Endothelial cell of umbilical vein (primary cell): Measurements from ENCODE around the gene SENP2. TPM values are rescaled to one million over a fixed set of nuclear protein-coding genes. Genes with fewer than 3 reads are reported as not detected.

ENCODE experiments used
- BruUV-seq: library from RNA; stranded (reverse); fragments of 400-500 nt; replicated peaks from 2 replicates; lab custom pipeline; 2021; lab: Mats Ljungman, UMichigan
- CTCF ChIA-PET: fragments of 300-600, 350-600 bp; sonication (Branson Sonifier 250); formaldehyde crosslinking; loops from one replicate; lab custom pipeline; 2021; ENCODE audit warnings: antibody characterized with exemption, inconsistent platforms; lab: Charles Lee
- POLR2A ChIA-PET: fragments of 300-600, 350-600 bp; sonication (Branson Sonifier 250); formaldehyde crosslinking; loops from one replicate; lab custom pipeline; 2021; ENCODE audit warnings: antibody characterized with exemption, inconsistent platforms; lab: Charles Lee
- DNase-seq: peaks from one replicate; pipeline ENCODE4 v3.0.0-alpha.2; 2011; ENCODE audit warnings: low read depth, low spot score
- FAIRE-seq: peaks from 2 replicates; lab custom pipeline; 2011; peaks lifted over from hg19 to GRCh38; lab: Jason Lieb, UNC
- H2AFZ ChIP-seq: 2 replicates; pipeline ENCODE4 v1.6.0; 2012; ENCODE audit warnings: low read depth, low read length, control low read depth, inconsistent platforms
- H3K27ac ChIP-seq: 2 replicates; pipeline ENCODE4 v1.5.1; 2011; ENCODE audit warnings: low read depth, mild to moderate bottlenecking, control low read depth, low read length, moderate library complexity; ENCODE audit not compliant: insufficient read depth
- H3K27me3 ChIP-seq, 2 experiments: 2 replicates each; pipeline versions ENCODE4 v1.6.0 to v1.6.1; 2011; ENCODE audit warnings: low read length in 2 of 2, mixed read lengths in 1 of 2; ENCODE audit not compliant: control insufficient read depth in 2 of 2, insufficient read depth in 2 of 2
- H3K36me3 ChIP-seq, 2 experiments: 2 replicates in 1 of 2; 3 replicates in 1 of 2; pipeline ENCODE4 v1.5.1; 2011; ENCODE audit warnings: low read length in 2 of 2, mild to moderate bottlenecking in 1 of 2, moderate library complexity in 1 of 2; ENCODE audit not compliant: control insufficient read depth in 2 of 2, insufficient read depth in 2 of 2; ENCODE audit errors: extremely low read depth in 1 of 2
- H3K4me1 ChIP-seq: 3 replicates; pipeline ENCODE4 v1.5.1; 2011; ENCODE audit warnings: mild to moderate bottlenecking, low read length; ENCODE audit not compliant: control insufficient read depth, insufficient read depth; ENCODE audit errors: extremely low read depth
- H3K4me2 ChIP-seq: 2 replicates; pipeline ENCODE4 v1.6.1; 2011; ENCODE audit warnings: low read length, control low read depth, mixed read lengths; ENCODE audit not compliant: insufficient read depth
- H3K4me3 ChIP-seq, 3 experiments: fragments of 200-600 bp in 1 of 3; sonication (generic), shearing (Covaris generic) in 1 of 3; replicated peaks in 1 of 3; 2 replicates each; pipeline ENCODE4 v1.5.1; 2011 to 2016; ENCODE audit warnings: control low read depth in 3 of 3, low read length in 3 of 3, mild to moderate bottlenecking in 2 of 3, inconsistent platforms in 1 of 3, low read depth in 1 of 3, moderate library complexity in 1 of 3; ENCODE audit not compliant: insufficient read depth in 1 of 3
- H3K79me2 ChIP-seq: 2 replicates; pipeline ENCODE4 v1.6.0; 2012; ENCODE audit warnings: low read length, inconsistent platforms; ENCODE audit not compliant: control insufficient read depth, insufficient read depth
- H3K9ac ChIP-seq: replicated peaks from 2 replicates; pipeline ENCODE3; 2011; ENCODE audit warnings: low read length, control low read depth; ENCODE audit not compliant: insufficient read depth; ENCODE audit errors: extremely low read depth
- H3K9me1 ChIP-seq: replicated peaks from 3 replicates; pipeline ENCODE4 v1.6.0; 2011; ENCODE audit warnings: mild to moderate bottlenecking, low read length; ENCODE audit not compliant: control insufficient read depth, insufficient read depth; ENCODE audit errors: extremely low read depth
- H3K9me3 ChIP-seq: replicated peaks from 2 replicates; pipeline ENCODE4 v1.5.1; 2012; ENCODE audit warnings: low read length, inconsistent platforms; ENCODE audit not compliant: control insufficient read depth, insufficient read depth
- H4K20me1 ChIP-seq: replicated peaks from 2 replicates; pipeline ENCODE3; 2011; ENCODE audit warnings: mild to moderate bottlenecking, low read length; ENCODE audit not compliant: control insufficient read depth, insufficient read depth; ENCODE audit errors: extremely low read depth
- CTCF ChIP-seq, 2 donors: IDR thresholded peaks; 1 replicate in 1 of 2; 2 replicates in 1 of 2; pipeline ENCODE4 v1.5.1; 2011; ENCODE audit warnings: low read length in 2 of 2, mild to moderate bottlenecking in 2 of 2, moderate library complexity in 2 of 2, control low read depth in 1 of 2, inconsistent platforms in 1 of 2, low read depth in 1 of 2; ENCODE audit not compliant: insufficient read depth in 1 of 2; ENCODE audit errors: extremely low read depth in 1 of 2
- EZH2 ChIP-seq: IDR thresholded peaks from 2 replicates; pipeline ENCODE4 v1.6.1; 2012; ENCODE audit warnings: borderline replicate concordance, low read depth, mild to moderate bottlenecking, moderate library complexity, low read length, inconsistent platforms; ENCODE audit not compliant: severe bottlenecking
- FOS ChIP-seq: IDR thresholded peaks from 2 replicates; pipeline ENCODE4 v1.6.1; 2011; ENCODE audit warnings: mild to moderate bottlenecking, low read length, moderate library complexity, borderline replicate concordance; ENCODE audit not compliant: insufficient read depth
- GATA2 ChIP-seq: IDR thresholded peaks from 2 replicates; pipeline ENCODE4 v1.7.0; 2011; ENCODE audit warnings: low read depth, mild to moderate bottlenecking, moderate library complexity, mixed read lengths, low read length; ENCODE audit not compliant: insufficient read length, insufficient read depth
- JUN ChIP-seq: IDR thresholded peaks from 2 replicates; pipeline ENCODE4 v1.6.1; 2011; ENCODE audit warnings: borderline replicate concordance, low read depth; ENCODE audit not compliant: insufficient read length, insufficient read depth
- MAX ChIP-seq: IDR thresholded peaks from 2 replicates; pipeline ENCODE4 v1.6.1; 2011; ENCODE audit not compliant: insufficient read depth, insufficient read length
- MYC ChIP-seq: IDR thresholded peaks from one replicate; pipeline ENCODE4 v1.6.1; 2011; ENCODE audit warnings: mild to moderate bottlenecking, low read depth, low read length
- POLR2A ChIP-seq: IDR thresholded peaks from 2 replicates; pipeline ENCODE4 v1.6.1; 2012; ENCODE audit warnings: low read depth, mild to moderate bottlenecking, control low read depth, low read length
- dilution Hi-C: fragments of 300-500 bp; cut with MboI; formaldehyde crosslinking; loops from one replicate; pipeline ENCODE4 v1.15.0; 2019; ENCODE audit warnings: low sequenced_read_pairs; ENCODE audit not compliant: extremely low pct_ligation_motif_present
- intact Hi-C: fragments of 100-400 bp; cut with micrococcal nuclease; formaldehyde crosslinking; loops from one replicate; pipeline ENCODE4 v1.10.0; 2022
- polyA plus RNA-seq, 4 experiments: library from polyadenylated mRNA; depleted of rRNA in 3 of 4; stranded (reverse) in 3 of 4; unstranded in 1 of 4; fragments of >200 nt; gene quantifications; 2 replicates each; pipeline versions ENCODE4 v1.2.1 to v1.2.3, GENCODE V29; 2011 to 2012; ENCODE audit warnings: missing spikeins in 1 of 4
- total RNA-seq: library from RNA; stranded (reverse); gene quantifications from 2 replicates; pipeline ENCODE4 v1.2.3, GENCODE V29; 2021

Gene SENP2
- total and polyA plus RNA-seq, 2 donors (not counting 3 experiments of a cell fraction or from before 2014, with no cell fraction given), result 3.8 to 40.4 TPM

- Histone ChIP-seq H3K9ac (no peak overlapping the region), H2AFZ (no peak overlapping the region), H3K9me1 (no peaks in the 10 kb centered on the region), H3K4me1 (peaks cover 12% of the 10 kb centered on the region), H3K4me2 (peak overlapping the region; percentile 11), H3K79me2 (no peaks in the 10 kb centered on the region), H3K27ac (no peak overlapping the region), H3K9me3 (no peaks in the 10 kb centered on the region), H3K27me3 (no peaks in the 10 kb centered on the region), H3K36me3 (peaks cover 4 to 6% of the 10 kb centered on the region in 2 experiments), H4K20me1 (no peaks in the 10 kb centered on the region), H3K4me3 (no peak overlapping the region)
- intact Hi-C loops, result no loop called here
- CTCF ChIA-PET, result interaction anchor here (0.6 to 1.5 kb wide), 4 partner anchors 9 to 139 kb away, joined by 3 to 4 read pairs (median 3); no protein-coding TSS in a partner anchor
- no TSS peak for BruUV-seq
- POLR2A ChIA-PET, result interaction anchor here (1.5 kb wide), 1 partner anchor 44 kb away, joined by 4 read pairs; the partner anchor contains the start of gene SENP2
- FAIRE-seq, result no peak
- DNase-seq, result no peak
- dilution Hi-C loops, result no loop called here
- TF ChIP-seq FOS (no peak), CTCF (IDR thresholded peaks at IDR 0.05; ENCODE audit: extremely low read depth in 1 of 2, insufficient read depth in 1 of 2, low read depth in 1 of 2, low read length in 2 of 2) (no peak), POLR2A (peak; percentile 52), MAX (no peak), GATA2 (no peak), JUN (no peak), MYC (no peak), EZH2 (no peak)
Measured at GRCh38 chr3:185629554-185630181, 43.6 kb downstream of the SENP2 start.
